ENCODE data around the gene HDGFL2.

GRCh38 chr19:4455719-4456475, 16.2 kb upstream of the HDGFL2 start:
- no peak for TF ChIP-seq CTCF (IDR thresholded peaks at IDR 0.05; ENCODE audit: borderline replicate concordance, extremely low read depth, low read length, poor library complexity, severe bottlenecking)
- no peak for TF ChIP-seq EZH2 (IDR thresholded peaks at IDR 0.05; ENCODE audit: borderline replicate concordance, low read depth, low read length, severe bottlenecking)
